ENCODE results near the gene LYG1.
"Not testable (repeated sequence)": the region's sequence is repeated elsewhere in the genome, so short reads cannot be mapped to it uniquely, and the experiment has no call there.

LYG1 gene

GRCh38 chr2:99301097-99301496, at the start of gene LYG1:
Gene LYG1 (minus strand): TSS chr2:99301197. CDS start chr2:99295670, 5,527 bp downstream.
- DNase-seq: not testable (repeated sequence)

DNA sequence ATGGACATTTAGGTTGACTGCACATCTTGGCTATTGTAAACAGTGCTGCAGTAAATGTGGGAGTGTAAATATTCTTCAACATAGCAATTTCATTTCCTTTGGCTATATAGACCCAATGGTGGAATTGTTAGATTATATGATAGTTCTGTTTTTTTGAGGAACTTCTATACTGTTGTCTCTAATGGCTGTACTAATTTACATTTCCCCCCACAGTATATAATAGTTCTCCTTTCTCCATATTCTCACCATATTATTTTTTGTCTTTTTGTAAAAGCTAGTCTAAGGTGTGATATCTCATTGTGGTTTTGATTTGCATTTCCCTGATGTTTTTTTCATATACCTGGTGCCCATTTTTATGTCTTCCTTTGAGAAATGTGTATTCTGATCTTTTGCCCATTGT, 49.2 kb upstream of the LYG1 start:
- no peak for DNase-seq

GRCh38 chr2:99348173-99348572, 47.2 kb upstream of the LYG1 start:
- DNase-seq: no peak

DNA sequence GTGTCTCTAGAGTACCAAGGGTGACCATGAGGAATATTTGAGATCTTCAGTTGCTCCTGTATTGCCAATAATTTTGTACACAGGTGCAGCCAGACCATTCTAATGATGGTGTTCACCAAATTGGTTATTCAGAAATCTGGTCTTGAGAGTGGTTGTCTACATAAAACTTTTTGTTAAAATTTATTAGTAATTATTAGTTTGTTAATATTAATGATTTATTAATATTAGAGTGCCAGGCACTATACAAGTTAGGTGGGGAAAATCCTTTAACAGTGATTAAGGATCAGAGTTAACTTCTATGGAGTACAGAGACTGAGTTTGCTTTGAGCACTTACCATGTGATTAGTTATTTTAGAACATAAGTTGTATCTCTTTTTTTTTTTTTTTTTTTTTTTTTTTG, 45.2 kb upstream of the LYG1 start:
- DNase-seq: no peak

GRCh38 chr2:99345446-99345845, 44.4 kb upstream of the LYG1 start:
- not testable (repeated sequence) for DNase-seq

GRCh38 chr2:99342536-99342935, 41.5 kb upstream of the LYG1 start:
- no peak for DNase-seq

DNA sequence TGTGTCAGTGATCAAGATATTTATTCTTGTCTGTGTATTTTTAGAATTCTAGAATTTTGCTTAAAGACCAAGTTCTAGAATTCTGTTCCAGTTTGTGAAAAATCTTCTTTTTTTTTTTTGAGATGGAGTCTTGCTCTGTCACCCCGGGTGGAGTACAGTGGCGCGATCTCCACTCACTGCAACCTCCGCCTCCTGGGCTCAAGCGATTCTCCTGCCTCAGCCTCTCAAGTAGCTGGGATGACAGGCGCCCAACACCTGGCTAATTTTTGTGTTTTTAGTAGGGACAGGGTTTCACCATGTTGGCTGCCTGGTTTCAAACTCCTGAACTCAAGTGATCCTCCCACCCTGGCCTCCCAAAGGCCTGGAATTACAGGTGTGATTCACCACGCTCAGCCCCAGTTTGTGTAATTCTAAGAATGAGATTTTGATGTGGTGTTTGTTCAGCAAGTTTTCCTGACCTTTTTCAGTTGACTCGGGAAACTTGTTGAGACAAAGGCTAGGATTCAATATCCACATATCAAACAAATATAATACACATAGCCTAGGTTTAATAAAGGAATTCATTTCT, 39.8 kb upstream of the LYG1 start:
- no peak for DNase-seq

GRCh38 chr2:99338029-99338585, 37.1 kb upstream of the LYG1 start:
- DNase-seq: peak; percentile 42

GRCh38 chr2:99337113-99338028, 36.4 kb upstream of the LYG1 start, which contains the start of gene EIF5B:
Gene EIF5B (plus strand): TSS chr2:99337389. CDS start chr2:99337555, 166 bp downstream.
- peak; percentile 97 for DNase-seq

GRCh38 chr2:99336804-99337112, 35.8 kb upstream of the LYG1 start:
- no peak for DNase-seq

DNA sequence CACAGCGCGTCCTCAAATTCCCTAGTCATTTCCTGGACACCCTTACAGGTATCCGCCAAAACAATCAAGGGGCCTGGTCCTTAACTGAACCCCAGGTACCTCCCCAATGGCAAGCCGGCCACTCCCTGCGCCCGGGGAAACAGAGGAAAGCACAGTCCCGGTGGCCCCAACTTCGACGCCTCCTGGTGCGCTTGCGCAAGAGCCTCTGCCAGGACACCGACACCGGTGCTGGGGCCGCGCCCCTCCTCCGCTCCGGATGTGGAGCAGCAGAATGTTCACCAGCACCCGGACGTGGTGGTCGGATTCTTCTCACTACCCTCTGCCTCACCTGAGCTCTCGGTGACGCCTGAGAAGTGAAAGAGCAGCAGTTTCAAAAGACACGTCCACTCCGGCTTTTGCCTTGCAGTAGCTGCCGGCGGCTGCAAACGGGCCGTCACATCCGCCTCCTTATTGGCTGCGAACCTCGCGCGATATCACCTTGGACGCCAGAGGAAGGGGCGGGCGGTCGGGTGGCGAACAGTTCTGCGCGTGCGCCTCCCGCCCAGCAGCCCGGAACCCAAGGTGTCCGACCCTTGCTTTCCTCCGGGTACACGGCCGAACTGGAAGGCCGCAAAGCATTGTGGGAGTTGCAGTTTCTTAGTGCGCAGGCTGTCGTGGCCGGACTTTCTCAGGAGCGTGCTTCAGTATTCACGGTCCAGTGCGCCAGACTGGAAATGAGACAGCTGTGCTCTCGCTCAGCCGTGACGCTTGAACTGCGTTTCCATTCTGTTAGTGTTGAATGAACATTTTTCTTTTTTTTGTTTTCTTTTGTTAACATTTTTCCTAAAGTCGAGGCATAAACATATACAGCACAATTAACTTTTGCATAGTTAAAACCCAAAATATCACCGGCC, 35.2 kb upstream of the LYG1 start, which contains the start of gene TXNDC9:
TXNDC9 (minus strand) TSS at position 423 of the 893 bp plus-strand sequence. CDS start 3,123 bp downstream, outside the sequence.
- peak; percentile 99 for DNase-seq

DNA sequence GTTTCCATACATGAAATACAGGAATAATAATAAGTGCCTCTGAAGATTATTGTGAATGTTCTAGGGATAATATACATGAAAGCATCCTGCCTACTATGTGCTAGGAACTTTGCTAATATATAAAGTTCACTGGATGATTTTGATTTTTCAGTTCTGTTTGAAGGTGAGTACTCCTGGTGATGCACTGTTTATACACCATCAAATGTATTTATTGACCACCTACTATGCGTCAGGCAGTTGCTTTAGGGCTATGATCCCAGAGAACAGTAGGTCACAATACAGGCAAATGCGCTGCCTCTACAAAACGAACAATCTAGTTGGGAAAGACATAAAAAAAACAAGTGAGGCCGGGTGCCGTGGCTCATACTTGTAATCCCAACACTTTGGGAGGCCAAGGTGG, 24.4 kb upstream of the LYG1 start:
- DNase-seq: no peak

- not testable (repeated sequence) for DNase-seq
These were observed 16.8 kb upstream of the LYG1 start for GRCh38 chr2:99317873-99318200.

DNA sequence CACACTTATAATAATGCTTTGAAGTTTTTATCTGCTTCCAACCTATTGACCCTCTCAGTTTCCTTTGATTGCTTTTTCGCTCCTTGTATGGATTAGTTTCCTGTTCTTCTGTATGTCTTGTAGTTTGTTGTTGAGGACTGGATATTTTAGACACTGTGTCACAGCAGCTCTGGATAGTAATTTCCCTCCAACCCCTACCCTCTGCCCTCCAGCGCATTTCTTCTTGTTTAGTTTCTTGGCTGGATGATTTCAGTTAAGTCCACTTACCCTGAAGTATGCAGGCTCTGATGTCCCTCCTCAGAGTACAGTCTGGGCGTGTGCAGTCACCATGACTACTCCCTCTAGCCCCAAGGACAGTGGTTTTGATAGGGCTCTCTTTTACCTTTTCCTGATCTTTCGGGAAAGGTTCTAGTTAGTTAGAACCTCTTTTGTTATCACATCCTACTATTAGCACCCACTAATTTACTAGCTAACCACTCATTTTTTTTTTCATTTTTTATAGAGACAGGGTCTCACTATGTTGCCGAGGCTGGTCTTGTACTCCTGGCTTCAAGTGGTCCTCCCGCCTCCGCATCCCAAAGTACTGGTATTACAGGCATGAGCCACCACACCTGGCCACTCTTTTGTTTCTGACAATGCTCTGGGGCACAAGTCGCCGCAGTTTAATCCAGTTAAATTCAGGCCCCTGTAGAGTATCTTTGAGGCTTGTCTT, 16.3 kb upstream of the LYG1 start:
- no peak for DNase-seq

DNA sequence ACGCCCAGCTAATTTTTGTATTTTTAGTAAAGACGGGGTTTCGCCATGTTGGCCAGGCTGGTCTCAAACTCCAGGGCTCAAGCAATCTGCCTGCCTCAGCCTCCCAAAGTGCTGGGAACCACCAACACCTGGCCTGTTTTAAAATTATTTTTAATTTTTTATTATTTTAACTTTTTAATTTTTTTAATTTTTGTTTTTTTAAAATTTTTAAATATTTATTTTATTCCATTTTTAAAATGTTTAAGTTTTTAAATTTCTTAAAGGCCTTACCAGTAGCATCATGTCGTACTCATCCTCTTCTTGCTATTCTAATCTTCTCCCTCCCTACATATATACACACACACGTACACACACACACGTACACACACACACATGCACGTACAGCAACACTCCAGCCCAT, 1.4 kb downstream of the LYG1 start:
- DNase-seq: no peak

GRCh38 chr2:99297994-99298393, 3.0 kb downstream of the LYG1 start:
- no peak for DNase-seq

- no peak for DNase-seq
These were observed 15.5 kb downstream of the LYG1 start for GRCh38 chr2:99285526-99285925.

DNA sequence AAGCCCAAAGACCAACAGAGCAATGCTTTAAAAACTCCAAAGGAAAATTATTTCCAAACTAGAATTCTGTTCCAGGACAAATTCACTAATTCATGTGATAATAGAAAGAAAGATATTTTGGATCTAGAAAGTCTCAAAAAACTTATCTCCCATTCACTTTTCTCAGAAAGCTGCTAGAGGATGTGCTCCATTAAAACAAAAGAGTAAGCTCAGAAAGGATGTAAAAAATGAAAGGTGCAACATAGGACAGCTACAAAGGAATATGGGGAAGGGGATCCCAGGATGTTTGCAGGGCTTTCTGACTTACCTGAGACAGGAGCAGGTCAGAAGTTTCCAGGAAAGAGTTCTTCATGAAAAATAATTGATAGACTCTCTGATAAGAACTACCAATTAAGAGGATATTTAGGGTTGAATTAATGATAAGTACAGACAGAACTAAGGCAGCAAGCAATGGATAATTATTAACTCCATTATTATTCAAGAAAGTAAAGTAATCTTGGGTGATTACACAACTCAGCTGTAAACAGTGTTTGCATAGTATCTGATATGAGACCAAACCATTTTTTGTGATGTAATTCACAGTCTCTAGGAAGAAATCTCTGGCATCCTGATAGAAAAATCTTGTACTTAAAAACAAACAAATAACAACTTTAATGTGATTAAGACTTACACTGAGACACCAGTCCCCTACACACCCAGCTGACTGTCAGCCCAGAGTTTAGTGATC, 20.9 kb downstream of the LYG1 start:
- no peak for DNase-seq

- no peak for DNase-seq
These were observed 22.2 kb downstream of the LYG1 start for GRCh38 chr2:99278793-99279291.

- not testable (repeated sequence) for DNase-seq
These were observed 22.7 kb downstream of the LYG1 start for GRCh38 chr2:99278195-99278765.

DNA sequence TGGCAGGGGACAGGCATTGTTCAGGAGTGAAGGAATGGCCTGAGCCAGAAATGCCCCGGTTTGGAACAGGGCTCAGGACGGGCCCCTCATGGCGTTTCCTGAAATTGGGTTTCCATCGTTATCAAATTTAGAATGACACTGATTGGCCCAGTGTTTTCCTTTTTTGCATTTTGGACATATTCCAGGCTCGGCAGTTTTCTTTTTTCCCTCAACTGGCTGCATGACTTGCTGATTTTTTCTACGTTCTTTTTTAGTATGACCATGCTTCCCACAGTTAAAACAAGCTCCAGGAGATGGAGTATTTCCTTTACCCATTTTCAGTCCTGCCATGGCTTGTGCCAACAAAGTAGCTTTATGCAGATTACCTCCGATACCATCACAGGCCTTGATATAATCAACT, 25.1 kb downstream of the LYG1 start:
- no peak for DNase-seq

Data from NCI-H146 (cell line).